Ovary (tissue), 9 donors: Measurements from ENCODE around the gene GHRL. TPM values are rescaled to one million over a fixed set of nuclear protein-coding genes. Genes with fewer than 3 reads are reported as not detected.

Experiments used
- DNase-seq, 5 donors: peaks; one replicate each; pipeline ENCODE4 v3.0.0-alpha.2; 2019 to 2020
- H3K27ac ChIP-seq, 2 donors: fragments of 200-600 bp; one replicate each; pipeline versions ENCODE4 v1.5.1 to v1.8.0; 2019 to 2022
- H3K27me3 ChIP-seq: fragments of 200-600 bp; one replicate; pipeline ENCODE4 v1.8.0; 2022
- H3K36me3 ChIP-seq: fragments of 200-600 bp; sonication (generic); one replicate; pipeline ENCODE4 v1.5.1; 2019
- H3K4me1 ChIP-seq: one replicate; pipeline ENCODE4 v1.8.1; 2013; ENCODE audit warnings: mild to moderate bottlenecking, moderate library complexity; ENCODE audit not compliant: insufficient read depth
- H3K4me3 ChIP-seq: fragments of 200-600 bp; sonication (generic); one replicate; pipeline ENCODE4 v1.5.1; 2017
- H3K9me3 ChIP-seq, 2 donors: fragments of 200-600 bp in 1 of 2; sonication (generic) in 1 of 2; one replicate each; pipeline versions ENCODE4 v1.5.1 to v1.8.1; 2013 to 2019; ENCODE audit warnings: mild to moderate bottlenecking in 1 of 2, moderate library complexity in 1 of 2
- EP300 ChIP-seq: sonication (generic); formaldehyde crosslinking; IDR thresholded peaks from one replicate; pipeline ENCODE4 v1.6.1; 2017; ENCODE audit warnings: antibody characterized with exemption
- POLR2A ChIP-seq: fragments of 450-650 bp; IDR thresholded peaks from one replicate; pipeline ENCODE4 v1.6.1; 2017; ENCODE audit warnings: antibody characterized with exemption, mild to moderate bottlenecking, moderate library complexity
- WGBS, 3 donors: extraction: QIAGEN DNeasy Blood & Tissue Kit in 1 of 3; methylation state at CpG; one replicate each; pipeline versions ENCODE4 v1.1.5 to v1.1.7; 2013 to 2017; 5-methylcytosine and 5-hydroxymethylcytosine counted together
- intact Hi-C, 4 donors: fragments of 100-400 bp; cut with DNase I; formaldehyde crosslinking; loops; one replicate each; pipeline versions ENCODE4 v1.11.0 to v1.15.1; 2022 to 2023
- polyA plus RNA-seq, 2 donors: library from polyadenylated mRNA; stranded (reverse); fragments of 200-250 nt in 1 of 2; fragments of 350-450 nt in 1 of 2; fragmentation: Illumina TruSeq in 1 of 2; extraction: RNeasy Lipid Tissue Mini Kit (QIAGEN cat#74804) in 1 of 2; gene quantifications; one replicate each; pipeline ENCODE4 v1.2.3, GENCODE V29; 2013 to 2014
- total RNA-seq, 7 donors: library from RNA; depleted of rRNA in 2 of 7; stranded (reverse); fragments of >200 nt in 2 of 7; fragmentation: NEBNext Ultra II Directional in 3 of 7; extraction: Animal tissue kit (Norgen Biotek cat#: 25700) in 3 of 7; gene quantifications; one replicate each; pipeline versions ENCODE4 v1.1.0 to v1.2.4, GENCODE V29; 2016 to 2023
- TF ChIP-seq, protein P1 (sequence below), 3 donors: fragments of 450-650 bp in 2 of 3; fragments of 200-600 bp in 1 of 3; IDR thresholded peaks; one replicate each; pipeline versions ENCODE4 v1.5.1 to v1.8.0; 2016 to 2022; ENCODE audit warnings: antibody characterized with exemption in 3 of 3, mild to moderate bottlenecking in 1 of 3
- donor health status: DM: no; HTN: no; CAD: no; lungs with moderate emphysema.
- donor health status: DM: no; HTN: no; CAD: no.
- donor health status: Bipolar disorder and iron deficiency.
- donor health status: DM: yes; HTN: yes; CAD: no.
- donor health status: DM: no; HTN: no; CAD: no.
- donor health status: DM: yes; HTN: yes; CAD: no.

The GHRL gene
- total and polyA plus RNA-seq, 9 donors, result 0.23 to 2.4 (median 1.6) TPM

DNA sequence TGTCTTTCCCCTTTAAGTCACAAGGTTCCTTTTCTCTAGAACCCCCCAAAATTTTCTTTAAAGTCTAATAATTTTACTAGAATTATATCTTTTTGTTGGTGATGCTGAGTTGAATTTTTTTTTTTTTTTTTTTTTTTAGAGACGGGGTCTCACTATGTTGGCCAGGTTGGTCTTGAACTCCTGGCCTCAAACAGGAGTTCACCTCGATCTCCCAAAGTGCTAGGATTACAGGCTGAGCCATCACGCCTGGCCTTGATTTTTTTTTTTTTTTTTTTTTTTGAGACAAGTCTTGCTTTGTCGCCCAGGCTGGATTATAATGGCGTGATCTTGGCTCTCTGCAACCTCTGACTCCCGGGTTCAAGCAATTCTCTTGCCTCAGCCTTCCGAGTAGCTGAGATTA lies 15.9 kb upstream of the GHRL start:
- 89 to 96% (median 89%) methylated on average over 7 of the region's 7 CpGs for WGBS, 3 donors
- Histone ChIP-seq H3K27me3 (no peaks in the 10 kb centered on the region), H3K36me3 (no peaks in the 10 kb centered on the region), H3K9me3 (no peaks in the 10 kb centered on the region), H3K27ac (no peak overlapping the region), H3K4me3 (no peak overlapping the region), H3K4me1 (no peaks in the 10 kb centered on the region)
- intact Hi-C loops, result no loop called here
- no peak for DNase-seq
- no peak for TF ChIP-seq POLR2A
- no peak for TF ChIP-seq EP300
- TF ChIP-seq, protein P1, sequence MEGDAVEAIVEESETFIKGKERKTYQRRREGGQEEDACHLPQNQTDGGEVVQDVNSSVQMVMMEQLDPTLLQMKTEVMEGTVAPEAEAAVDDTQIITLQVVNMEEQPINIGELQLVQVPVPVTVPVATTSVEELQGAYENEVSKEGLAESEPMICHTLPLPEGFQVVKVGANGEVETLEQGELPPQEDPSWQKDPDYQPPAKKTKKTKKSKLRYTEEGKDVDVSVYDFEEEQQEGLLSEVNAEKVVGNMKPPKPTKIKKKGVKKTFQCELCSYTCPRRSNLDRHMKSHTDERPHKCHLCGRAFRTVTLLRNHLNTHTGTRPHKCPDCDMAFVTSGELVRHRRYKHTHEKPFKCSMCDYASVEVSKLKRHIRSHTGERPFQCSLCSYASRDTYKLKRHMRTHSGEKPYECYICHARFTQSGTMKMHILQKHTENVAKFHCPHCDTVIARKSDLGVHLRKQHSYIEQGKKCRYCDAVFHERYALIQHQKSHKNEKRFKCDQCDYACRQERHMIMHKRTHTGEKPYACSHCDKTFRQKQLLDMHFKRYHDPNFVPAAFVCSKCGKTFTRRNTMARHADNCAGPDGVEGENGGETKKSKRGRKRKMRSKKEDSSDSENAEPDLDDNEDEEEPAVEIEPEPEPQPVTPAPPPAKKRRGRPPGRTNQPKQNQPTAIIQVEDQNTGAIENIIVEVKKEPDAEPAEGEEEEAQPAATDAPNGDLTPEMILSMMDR (IDR thresholded peaks at IDR 0.05), result no peak

DNA sequence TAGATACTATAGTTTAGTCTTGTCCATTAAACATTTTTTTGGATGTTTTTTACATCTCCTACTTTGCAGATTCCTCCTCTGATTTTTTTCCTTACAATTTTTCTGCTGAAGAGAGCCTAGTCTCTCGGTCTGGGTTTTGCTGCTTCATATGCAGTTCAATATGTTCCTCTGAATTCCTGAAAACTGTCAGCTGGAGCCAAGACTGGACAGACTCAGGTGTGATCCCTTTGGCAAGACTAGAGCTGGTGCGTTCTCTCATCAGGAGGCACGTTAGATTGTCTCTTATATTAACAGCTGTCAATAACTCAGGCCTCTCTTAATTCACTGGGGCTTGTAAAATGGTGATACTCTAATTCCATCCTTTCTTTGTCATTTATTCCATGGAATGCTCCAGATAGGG lies 13.4 kb upstream of the GHRL start:
- no peaks in the 10 kb centered on the region for H3K27me3 ChIP-seq
- no peaks in the 10 kb centered on the region for H3K4me1 ChIP-seq
- H3K9me3 ChIP-seq, result no peaks in the 10 kb centered on the region
- TF ChIP-seq POLR2A (no peak), EP300 (no peak)
- TF ChIP-seq, protein P1 (IDR thresholded peaks at IDR 0.05), result no peak
- DNase-seq, result no peak
- intact Hi-C loops, result no loop called here
- H3K36me3 ChIP-seq, result no peaks in the 10 kb centered on the region
- no peak overlapping the region for H3K4me3 ChIP-seq
- no peak overlapping the region for H3K27ac ChIP-seq
- WGBS, 3 donors, result 83 to 91% (median 84%) methylated on average over 3 of the region's 3 CpGs

DNA sequence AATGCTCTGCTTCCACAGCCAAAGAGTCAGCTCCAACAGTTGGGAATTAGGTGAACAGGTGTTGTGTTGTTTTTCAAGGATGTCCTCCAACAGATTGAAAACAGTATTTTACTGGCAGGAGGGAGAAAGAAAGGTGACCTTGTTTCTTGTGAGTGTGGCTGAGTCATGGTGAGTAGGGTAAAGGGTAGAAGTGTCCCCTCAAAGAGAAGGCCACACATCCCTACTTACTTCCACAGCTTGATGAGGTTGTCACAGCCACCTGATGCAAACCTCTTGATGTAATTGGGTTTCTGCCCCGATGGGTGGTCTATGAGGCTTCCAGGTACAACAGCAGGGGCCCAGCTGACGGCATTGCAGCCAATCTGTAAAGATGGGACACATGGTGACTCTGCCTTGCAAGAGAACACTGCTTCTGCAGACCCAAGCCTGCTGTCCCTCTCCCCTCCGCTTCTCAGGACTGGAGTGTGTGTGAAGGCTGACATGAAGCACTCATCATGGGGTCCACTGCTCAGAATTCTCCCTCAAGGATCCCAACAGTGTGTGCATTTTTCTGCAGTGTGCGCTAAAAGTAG lies 12.7 kb upstream of the GHRL start:
- intact Hi-C loops, result no loop called here
- no peaks in the 10 kb centered on the region for H3K9me3 ChIP-seq
- no peaks in the 10 kb centered on the region for H3K27me3 ChIP-seq
- H3K4me3 ChIP-seq, result no peak overlapping the region
- H3K27ac ChIP-seq, result no peak overlapping the region
- TF ChIP-seq, protein P1 (IDR thresholded peaks at IDR 0.05), result no peak
- TF ChIP-seq POLR2A (no peak), EP300 (no peak)
- 91 to 93% (median 93%) methylated on average over 4 of the region's 4 CpGs for WGBS, 3 donors
- H3K4me1 ChIP-seq, result no peaks in the 10 kb centered on the region
- DNase-seq, result no peak
- H3K36me3 ChIP-seq, result no peaks in the 10 kb centered on the region

DNA sequence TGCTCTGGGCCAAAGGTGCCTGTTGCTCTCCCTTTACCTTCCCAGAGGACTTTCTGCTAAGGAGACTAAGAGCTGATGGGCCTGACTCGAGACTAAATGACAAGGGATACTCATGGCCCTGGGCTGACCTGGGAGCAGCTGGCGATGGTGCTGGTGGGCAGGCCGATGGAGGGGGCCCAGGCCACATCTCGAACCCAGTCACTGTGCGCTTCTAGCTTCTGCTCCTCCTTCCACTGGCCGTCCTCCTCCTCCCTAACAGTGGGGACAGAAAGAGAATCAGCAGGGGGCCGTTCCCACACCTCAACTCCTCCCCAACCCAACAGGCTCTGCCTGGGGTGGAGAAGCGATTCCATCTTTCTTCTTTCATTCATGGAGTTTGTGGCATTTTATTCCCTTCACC lies 12.2 kb upstream of the GHRL start:
- intact Hi-C loops, result no loop called here
- no peak for DNase-seq
- Histone ChIP-seq H3K27me3 (no peaks in the 10 kb centered on the region), H3K36me3 (no peaks in the 10 kb centered on the region), H3K4me3 (no peak overlapping the region), H3K27ac (no peak overlapping the region), H3K4me1 (no peaks in the 10 kb centered on the region), H3K9me3 (no peaks in the 10 kb centered on the region)
- TF ChIP-seq, protein P1 (IDR thresholded peaks at IDR 0.05), result no peak
- TF ChIP-seq EP300, result no peak
- no peak for TF ChIP-seq POLR2A
- WGBS, 3 donors, result 75 to 81% (median 79%) methylated on average over 8 of the region's 8 CpGs

DNA sequence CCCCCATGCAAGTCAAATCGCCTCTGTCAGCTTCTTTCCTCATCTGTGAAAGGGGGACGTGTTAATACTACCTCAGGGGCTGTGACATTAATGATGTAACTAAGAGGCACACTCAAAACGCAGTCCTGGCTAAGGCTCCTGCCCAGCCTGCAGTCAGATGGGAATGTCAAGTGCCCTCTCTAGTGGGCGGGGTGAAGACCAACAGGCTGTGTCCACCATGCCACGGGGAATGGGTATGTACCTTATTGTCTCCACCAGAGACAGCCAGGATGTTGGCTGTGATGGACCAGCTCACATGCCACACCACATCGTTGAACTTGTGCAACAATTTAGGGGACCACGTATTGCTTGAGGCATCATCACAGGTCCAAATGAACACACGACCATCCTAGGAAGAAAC lies 11.0 kb upstream of the GHRL start:
- no peak overlapping the region for H3K4me3 ChIP-seq
- H3K9me3 ChIP-seq, result no peaks in the 10 kb centered on the region
- TF ChIP-seq, protein P1 (IDR thresholded peaks at IDR 0.05), result no peak
- no peak for TF ChIP-seq POLR2A
- TF ChIP-seq EP300, result no peak
- H3K4me1 ChIP-seq, result no peaks in the 10 kb centered on the region
- H3K36me3 ChIP-seq, result no peaks in the 10 kb centered on the region
- no peak overlapping the region for H3K27ac ChIP-seq
- intact Hi-C loops, result no loop called here
- H3K27me3 ChIP-seq, result no peaks in the 10 kb centered on the region
- 72 to 77% (median 73%) methylated on average over 8 of the region's 8 CpGs for WGBS, 3 donors
- DNase-seq, result no peak
